ENCODE data around the gene ALOX5.

Gene ALOX5

DNA sequence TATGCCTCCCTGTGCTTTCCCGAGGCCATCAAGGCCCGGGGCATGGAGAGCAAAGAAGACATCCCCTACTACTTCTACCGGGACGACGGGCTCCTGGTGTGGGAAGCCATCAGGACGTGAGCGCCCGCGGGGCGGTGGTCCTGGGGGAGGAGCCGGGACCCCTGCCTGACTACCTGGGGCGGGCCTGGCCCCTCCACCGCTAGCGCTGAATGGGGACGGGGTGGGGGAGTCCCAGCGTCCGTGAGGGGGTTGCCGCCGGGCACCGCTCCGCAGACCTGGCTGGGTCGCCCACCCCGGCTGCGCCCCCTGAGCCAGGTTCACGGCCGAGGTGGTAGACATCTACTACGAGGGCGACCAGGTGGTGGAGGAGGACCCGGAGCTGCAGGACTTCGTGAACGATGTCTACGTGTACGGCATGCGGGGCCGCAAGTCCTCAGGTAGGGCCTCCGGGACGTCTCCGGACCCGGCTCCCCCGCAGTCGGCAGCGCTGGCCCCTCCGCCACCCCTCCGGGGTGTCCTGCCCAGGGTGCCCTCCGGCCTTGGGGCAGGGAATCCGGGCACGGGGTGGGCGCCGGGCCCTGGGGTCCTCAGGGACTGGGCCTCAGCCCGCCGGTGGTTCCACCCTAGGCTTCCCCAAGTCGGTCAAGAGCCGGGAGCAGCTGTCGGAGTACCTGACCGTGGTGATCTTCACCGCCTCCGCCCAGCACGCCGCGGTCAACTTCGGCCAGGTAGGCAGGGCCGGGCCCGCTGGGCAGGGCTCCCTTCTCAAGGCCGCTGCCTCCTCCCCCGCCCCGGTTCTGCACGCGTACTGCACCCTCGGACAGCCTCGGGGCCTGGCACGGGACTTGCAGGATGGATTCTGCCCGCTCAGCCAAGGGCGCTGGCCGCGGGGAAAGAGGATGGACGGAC is 69.3 kb downstream of the ALOX5 start:
- Histone ChIP-seq H3K36me3 (ENCODE audit: insufficient read depth, low read length) (no peaks in the 10 kb centered on the region), H3K9ac (ENCODE audit: low read depth, low read length, poor library complexity, severe bottlenecking) (no peak overlapping the region), H3K27me3 (ENCODE audit: insufficient read depth, low read length, poor library complexity, severe bottlenecking) (no peaks in the 10 kb centered on the region), H3K9me3 (ENCODE audit: insufficient read depth, low read depth, low read length) (no peaks in the 10 kb centered on the region), H3K4me2 (ENCODE audit: low read depth, low read length, poor library complexity, severe bottlenecking) (no peak overlapping the region), H3K4me3 (ENCODE audit: low read length, poor library complexity, severe bottlenecking) (no peak overlapping the region), H3K79me2 (ENCODE audit: insufficient read depth, low read length) (no peaks in the 10 kb centered on the region), H2AFZ (ENCODE audit: low read length) (no peak overlapping the region), H3K9me2 (replicated peaks; ENCODE audit: low read depth, low read length) (no peaks in the 10 kb centered on the region), H3K4me1 (ENCODE audit: insufficient read depth, low read length, poor library complexity, severe bottlenecking) (no peaks in the 10 kb centered on the region), H3F3A (ENCODE audit: low read depth) (no peaks in the 10 kb centered on the region), H4K20me1 (ENCODE audit: insufficient read depth, low read length, poor library complexity, severe bottlenecking) (no peaks in the 10 kb centered on the region)
- TF ChIP-seq, protein P1, sequence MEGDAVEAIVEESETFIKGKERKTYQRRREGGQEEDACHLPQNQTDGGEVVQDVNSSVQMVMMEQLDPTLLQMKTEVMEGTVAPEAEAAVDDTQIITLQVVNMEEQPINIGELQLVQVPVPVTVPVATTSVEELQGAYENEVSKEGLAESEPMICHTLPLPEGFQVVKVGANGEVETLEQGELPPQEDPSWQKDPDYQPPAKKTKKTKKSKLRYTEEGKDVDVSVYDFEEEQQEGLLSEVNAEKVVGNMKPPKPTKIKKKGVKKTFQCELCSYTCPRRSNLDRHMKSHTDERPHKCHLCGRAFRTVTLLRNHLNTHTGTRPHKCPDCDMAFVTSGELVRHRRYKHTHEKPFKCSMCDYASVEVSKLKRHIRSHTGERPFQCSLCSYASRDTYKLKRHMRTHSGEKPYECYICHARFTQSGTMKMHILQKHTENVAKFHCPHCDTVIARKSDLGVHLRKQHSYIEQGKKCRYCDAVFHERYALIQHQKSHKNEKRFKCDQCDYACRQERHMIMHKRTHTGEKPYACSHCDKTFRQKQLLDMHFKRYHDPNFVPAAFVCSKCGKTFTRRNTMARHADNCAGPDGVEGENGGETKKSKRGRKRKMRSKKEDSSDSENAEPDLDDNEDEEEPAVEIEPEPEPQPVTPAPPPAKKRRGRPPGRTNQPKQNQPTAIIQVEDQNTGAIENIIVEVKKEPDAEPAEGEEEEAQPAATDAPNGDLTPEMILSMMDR (conservative IDR thresholded peaks at IDR 0.05; ENCODE audit: low read length) = no peak
- TF ChIP-seq EZH2phosphoT487 (IDR thresholded peaks at IDR 0.05; ENCODE audit: borderline replicate concordance) = no peak

DNA sequence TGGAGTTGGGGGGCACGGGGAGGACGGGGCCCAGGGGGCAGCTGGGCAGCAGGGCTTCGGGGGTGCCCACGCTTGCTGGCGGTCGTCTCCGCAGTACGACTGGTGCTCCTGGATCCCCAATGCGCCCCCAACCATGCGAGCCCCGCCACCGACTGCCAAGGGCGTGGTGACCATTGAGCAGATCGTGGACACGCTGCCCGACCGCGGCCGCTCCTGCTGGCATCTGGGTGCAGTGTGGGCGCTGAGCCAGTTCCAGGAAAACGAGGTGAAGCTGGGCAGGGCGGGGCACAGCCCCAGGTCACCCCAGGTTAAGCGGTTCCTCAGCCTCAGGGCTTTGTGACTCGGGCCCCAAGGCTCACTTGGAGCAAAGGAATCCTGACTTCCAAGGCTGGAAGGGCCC is 70.0 kb downstream of the ALOX5 start:
- Histone ChIP-seq H3K4me1 (ENCODE audit: insufficient read depth, low read length, poor library complexity, severe bottlenecking) (no peaks in the 10 kb centered on the region), H3K27me3 (ENCODE audit: insufficient read depth, low read length, poor library complexity, severe bottlenecking) (no peaks in the 10 kb centered on the region), H3K79me2 (ENCODE audit: insufficient read depth, low read length) (no peaks in the 10 kb centered on the region), H2AFZ (ENCODE audit: low read length) (no peak overlapping the region), H4K20me1 (ENCODE audit: insufficient read depth, low read length, poor library complexity, severe bottlenecking) (no peaks in the 10 kb centered on the region), H3K9me2 (replicated peaks; ENCODE audit: low read depth, low read length) (no peaks in the 10 kb centered on the region), H3K9ac (ENCODE audit: low read depth, low read length, poor library complexity, severe bottlenecking) (no peak overlapping the region), H3K9me3 (ENCODE audit: insufficient read depth, low read depth, low read length) (no peaks in the 10 kb centered on the region), H3K4me2 (ENCODE audit: low read depth, low read length, poor library complexity, severe bottlenecking) (no peak overlapping the region), H3K36me3 (ENCODE audit: insufficient read depth, low read length) (no peaks in the 10 kb centered on the region), H3F3A (ENCODE audit: low read depth) (no peaks in the 10 kb centered on the region), H3K4me3 (ENCODE audit: low read length, poor library complexity, severe bottlenecking) (no peak overlapping the region)
- no peak for TF ChIP-seq EZH2phosphoT487 (IDR thresholded peaks at IDR 0.05; ENCODE audit: borderline replicate concordance)
- TF ChIP-seq, protein P1 (conservative IDR thresholded peaks at IDR 0.05; ENCODE audit: low read length) = no peak

DNA sequence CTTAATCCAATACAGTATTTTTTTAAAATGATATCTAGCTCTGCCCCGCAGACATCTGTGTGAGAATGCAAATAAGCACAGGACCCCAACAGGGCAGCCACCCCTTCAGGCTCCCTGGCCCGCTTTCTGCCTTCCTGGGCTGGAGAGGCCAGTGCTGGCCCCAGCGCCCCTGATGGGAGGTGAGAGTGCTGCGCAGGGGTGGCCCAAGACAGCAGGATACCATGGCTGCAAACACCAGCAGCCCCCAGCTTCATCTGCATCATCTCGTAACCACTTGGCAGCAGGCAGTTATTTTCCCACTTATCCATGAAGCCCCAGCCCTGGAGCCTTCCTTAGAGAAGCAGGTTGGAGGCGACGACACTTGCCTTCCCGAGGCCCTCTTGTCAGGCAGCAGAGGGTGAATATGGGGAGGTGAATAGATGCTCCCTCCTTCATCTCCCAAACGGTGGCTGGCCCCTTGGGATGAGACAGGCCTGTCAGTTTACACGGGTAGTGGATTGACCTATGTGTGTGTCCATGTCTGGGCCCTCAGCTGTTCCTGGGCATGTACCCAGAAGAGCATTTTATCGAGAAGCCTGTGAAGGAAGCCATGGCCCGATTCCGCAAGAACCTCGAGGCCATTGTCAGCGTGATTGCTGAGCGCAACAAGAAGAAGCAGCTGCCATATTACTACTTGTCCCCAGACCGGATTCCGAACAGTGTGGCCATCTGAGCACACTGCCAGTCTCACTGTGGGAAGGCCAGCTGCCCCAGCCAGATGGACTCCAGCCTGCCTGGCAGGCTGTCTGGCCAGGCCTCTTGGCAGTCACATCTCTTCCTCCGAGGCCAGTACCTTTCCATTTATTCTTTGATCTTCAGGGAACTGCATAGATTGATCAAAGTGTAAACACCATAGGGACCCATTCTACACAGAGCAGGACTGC is 71.2 kb downstream of the ALOX5 start:
- no peak overlapping the region for H3K4me2 ChIP-seq (ENCODE audit: low read depth, low read length, poor library complexity, severe bottlenecking)
- no peak for TF ChIP-seq EZH2phosphoT487 (IDR thresholded peaks at IDR 0.05; ENCODE audit: borderline replicate concordance)
- TF ChIP-seq, protein P1 (conservative IDR thresholded peaks at IDR 0.05; ENCODE audit: low read length) = no peak
- no peak overlapping the region for H3K9ac ChIP-seq (ENCODE audit: low read depth, low read length, poor library complexity, severe bottlenecking)
- no peaks in the 10 kb centered on the region for H3K27me3 ChIP-seq (ENCODE audit: insufficient read depth, low read length, poor library complexity, severe bottlenecking)
- H3K36me3 ChIP-seq (ENCODE audit: insufficient read depth, low read length) = no peaks in the 10 kb centered on the region
- no peaks in the 10 kb centered on the region for H3F3A ChIP-seq (ENCODE audit: low read depth)
- no peaks in the 10 kb centered on the region for H3K9me2 ChIP-seq (replicated peaks; ENCODE audit: low read depth, low read length)
- no peaks in the 10 kb centered on the region for H4K20me1 ChIP-seq (ENCODE audit: insufficient read depth, low read length, poor library complexity, severe bottlenecking)
- no peaks in the 10 kb centered on the region for H3K79me2 ChIP-seq (ENCODE audit: insufficient read depth, low read length)
- no peak overlapping the region for H2AFZ ChIP-seq (ENCODE audit: low read length)
- no peaks in the 10 kb centered on the region for H3K4me1 ChIP-seq (ENCODE audit: insufficient read depth, low read length, poor library complexity, severe bottlenecking)
- H3K4me3 ChIP-seq (ENCODE audit: low read length, poor library complexity, severe bottlenecking) = no peak overlapping the region
- H3K9me3 ChIP-seq (ENCODE audit: insufficient read depth, low read depth, low read length) = no peaks in the 10 kb centered on the region
